Nucleus accumbens (tissue), 56 donors: ENCODE measurements around the gene EPDR1.
"Not testable (repeated sequence)": the region's sequence is repeated elsewhere in the genome, so short reads cannot be mapped to it uniquely, and the experiment has no call there.

Source experiments
- DNase-seq, 56 donors: peaks; one replicate each; lab custom pipeline; 2025; lab: John Stamatoyannopoulos, UW

The EPDR1 gene

GRCh38 chr7:37927773-37928444, 7.5 kb downstream of the EPDR1 start:
- no peak for DNase-seq

GRCh38 chr7:37928878-37929277, 8.4 kb downstream of the EPDR1 start:
- no peak for DNase-seq

GRCh38 chr7:37930226-37930948, 9.9 kb downstream of the EPDR1 start:
- DNase-seq: no peak

- DNase-seq: no peak
These were observed 12.1 kb downstream of the EPDR1 start for GRCh38 chr7:37932543-37932942.

- no peak for DNase-seq
These were observed 12.7 kb downstream of the EPDR1 start for GRCh38 chr7:37933018-37933566.

- DNase-seq: peak in 22 of 56 donors; percentile 2 to 38 (median 15)
These were observed 22.6 kb downstream of the EPDR1 start for GRCh38 chr7:37942934-37943610.

GRCh38 chr7:37943905-37944736, 23.7 kb downstream of the EPDR1 start:
- DNase-seq: peak in 18 of 56 donors; percentile 3 to 50 (median 14)

- no peak for DNase-seq
These were observed 24.3 kb downstream of the EPDR1 start for GRCh38 chr7:37944737-37945054.

GRCh38 chr7:37945336-37945735, 24.9 kb downstream of the EPDR1 start:
- DNase-seq: no peak

- no peak for DNase-seq
These were observed 26.9 kb downstream of the EPDR1 start for GRCh38 chr7:37947138-37947940.

GRCh38 chr7:37947941-37948210, 27.4 kb downstream of the EPDR1 start:
- DNase-seq: no peak

- no peak for DNase-seq
These were observed 31.8 kb downstream of the EPDR1 start for GRCh38 chr7:37952240-37952639.

- not testable (repeated sequence) for DNase-seq
These were observed 33.8 kb downstream of the EPDR1 start for GRCh38 chr7:37954217-37954616.

GRCh38 chr7:37956791-37957190, 36.4 kb downstream of the EPDR1 start:
- DNase-seq: no peak

GRCh38 chr7:37957221-37957970, 37.0 kb downstream of the EPDR1 start:
- DNase-seq: no peak

- DNase-seq: no peak
These were observed 40.0 kb downstream of the EPDR1 start for GRCh38 chr7:37960483-37960882.

GRCh38 chr7:37961251-37961650, 40.8 kb downstream of the EPDR1 start:
- no peak for DNase-seq

GRCh38 chr7:37964196-37964595, 43.8 kb downstream of the EPDR1 start:
- DNase-seq: no peak

GRCh38 chr7:37970211-37970610, 49.8 kb downstream of the EPDR1 start:
- DNase-seq: no peak
